Neuronal stem cell (in vitro differentiated cells): Measurements from ENCODE around the gene MLLT3.

Experiments used
- DNase-seq: peaks from one replicate; pipeline ENCODE4 v3.0.0-alpha.2; 2013; ENCODE audit warnings: low spot score
- H2AFZ ChIP-seq: one replicate; pipeline ENCODE4 v1.6.1; 2013; ENCODE audit warnings: mild to moderate bottlenecking, low read length, inconsistent platforms
- H2AK5ac ChIP-seq: 2 replicates; pipeline ENCODE4 v1.6.1; 2013; ENCODE audit warnings: low read depth, mild to moderate bottlenecking, inconsistent platforms, low read length, moderate library complexity, mixed read lengths
- H2BK120ac ChIP-seq: 2 replicates; pipeline ENCODE4 v1.6.1; 2013; ENCODE audit warnings: low read depth, mild to moderate bottlenecking, inconsistent platforms, low read length, moderate library complexity, mixed read lengths
- H2BK12ac ChIP-seq: one replicate; pipeline ENCODE4 v1.6.1; 2013; ENCODE audit warnings: low read length, inconsistent platforms
- H2BK15ac ChIP-seq: 2 replicates; pipeline ENCODE4 v1.6.1; 2013; ENCODE audit warnings: mild to moderate bottlenecking, low read length, inconsistent platforms, mixed read lengths
- H2BK5ac ChIP-seq: one replicate; pipeline ENCODE4 v1.6.1; 2013; ENCODE audit warnings: inconsistent platforms, mild to moderate bottlenecking, low read length, moderate library complexity
- H3K14ac ChIP-seq: one replicate; pipeline ENCODE4 v1.6.1; 2013; ENCODE audit warnings: low read length, inconsistent platforms
- H3K18ac ChIP-seq: 2 replicates; pipeline ENCODE4 v1.6.1; 2013; ENCODE audit warnings: low read length, inconsistent platforms
- H3K23ac ChIP-seq: 2 replicates; pipeline ENCODE4 v1.6.1; 2013; ENCODE audit warnings: low read depth, mild to moderate bottlenecking, mixed read lengths, low read length, inconsistent platforms; ENCODE audit not compliant: poor library complexity
- H3K27ac ChIP-seq: replicated peaks from 3 replicates; pipeline ENCODE4 v1.5.1; 2013; ENCODE audit warnings: low read length, inconsistent platforms
- H3K27me3 ChIP-seq, 3 experiments: 2 replicates each; pipeline ENCODE4 v1.6.1; 2013; ENCODE audit warnings: low read length in 3 of 3, mild to moderate bottlenecking in 2 of 3, inconsistent platforms in 1 of 3, low read depth in 1 of 3, mixed read lengths in 1 of 3, moderate library complexity in 1 of 3; ENCODE audit not compliant: control insufficient read depth in 3 of 3, insufficient read depth in 3 of 3
- H3K36me3 ChIP-seq, 2 donors: replicated peaks in 1 of 2; 2 replicates each; pipeline ENCODE4 v1.6.1; 2013; ENCODE audit warnings: low read length in 2 of 2; ENCODE audit not compliant: control insufficient read depth in 2 of 2, insufficient read depth in 2 of 2
- H3K4ac ChIP-seq: 2 replicates; pipeline ENCODE4 v1.6.1; 2013; ENCODE audit warnings: inconsistent platforms, mild to moderate bottlenecking, low read length, moderate library complexity
- H3K4me1 ChIP-seq, 2 donors: 1 replicate in 1 of 2; 2 replicates in 1 of 2; pipeline ENCODE4 v1.6.1; 2013; ENCODE audit warnings: low read length in 2 of 2, low read depth in 1 of 2; ENCODE audit not compliant: control insufficient read depth in 2 of 2, insufficient read depth in 1 of 2
- H3K4me2 ChIP-seq: one replicate; pipeline ENCODE4 v1.6.1; 2013; ENCODE audit warnings: mild to moderate bottlenecking, low read length, inconsistent platforms; ENCODE audit not compliant: insufficient read depth, poor library complexity, severe bottlenecking
- H3K4me3 ChIP-seq, 2 donors: 2 replicates each; pipeline ENCODE4 v1.5.1; 2013; ENCODE audit warnings: low read length in 2 of 2, mild to moderate bottlenecking in 2 of 2, inconsistent platforms in 1 of 2, moderate library complexity in 1 of 2
- H3K79me1 ChIP-seq: one replicate; pipeline ENCODE4 v1.6.1; 2013; ENCODE audit warnings: low read depth, mild to moderate bottlenecking, inconsistent platforms, low read length, moderate library complexity
- H3K9ac ChIP-seq: one replicate; pipeline ENCODE4 v1.6.1; 2013; ENCODE audit warnings: mild to moderate bottlenecking, low read depth, low read length, inconsistent platforms; ENCODE audit not compliant: poor library complexity
- H3K9me3 ChIP-seq, 2 donors: replicated peaks in 1 of 2; 2 replicates each; pipeline versions ENCODE3 to v1.6.1; 2013; ENCODE audit warnings: low read length in 2 of 2, mild to moderate bottlenecking in 2 of 2, inconsistent platforms in 1 of 2, low read depth in 1 of 2, mixed read lengths in 1 of 2, moderate library complexity in 1 of 2; ENCODE audit not compliant: control insufficient read depth in 2 of 2, insufficient read depth in 1 of 2
- H4K8ac ChIP-seq: one replicate; pipeline ENCODE4 v1.6.1; 2013; ENCODE audit warnings: low read depth, mild to moderate bottlenecking, inconsistent platforms, low read length, moderate library complexity
- H4K91ac ChIP-seq: one replicate; pipeline ENCODE4 v1.6.1; 2013; ENCODE audit warnings: low read length, low read depth, mild to moderate bottlenecking, inconsistent platforms; ENCODE audit not compliant: poor library complexity
- WGBS, 2 donors: extraction: QIAGEN DNeasy Blood & Tissue Kit; methylation state at CpG; one replicate each; pipeline ENCODE4 v1.1.7; 2013; ENCODE audit warnings: missing lambda C conversion rate in 2 of 2, mixed read lengths in 1 of 2; ENCODE audit not compliant: insufficient read length in 2 of 2, insufficient replicate concordance in 1 of 2; ENCODE audit errors: extremely low coverage in 2 of 2; 5-methylcytosine and 5-hydroxymethylcytosine counted together

Gene MLLT3

DNA sequence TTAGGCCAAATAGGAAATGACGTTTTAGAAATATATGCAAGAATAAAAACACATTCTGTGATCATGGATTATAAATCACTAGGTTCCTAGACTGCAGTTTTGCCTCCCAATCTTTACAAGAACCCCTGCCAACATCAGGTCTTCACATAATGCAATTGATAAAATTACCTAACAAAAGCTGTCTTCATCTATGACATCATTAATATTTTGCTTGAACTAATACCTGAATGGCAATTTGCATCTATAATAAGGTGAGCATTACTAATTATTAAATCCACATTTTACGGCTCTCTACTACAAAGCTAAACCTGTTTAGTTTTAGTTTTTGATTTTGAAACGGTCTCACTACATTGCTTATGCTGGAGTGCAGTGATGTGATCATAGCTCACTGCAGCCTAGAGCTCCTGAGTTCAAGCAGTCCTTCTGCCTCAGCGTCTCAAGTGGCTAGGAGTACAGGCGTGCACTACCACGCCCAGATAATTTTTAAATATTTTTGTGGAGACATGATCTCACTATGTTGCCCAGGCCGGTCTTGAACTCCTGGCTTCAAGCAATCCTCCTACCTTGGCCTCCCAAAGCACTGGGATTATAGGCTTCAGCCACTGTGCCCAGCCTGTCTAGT lies 218.0 kb downstream of the MLLT3 start:
- WGBS, 2 donors = no CpG with 5 or more reads among the region's 7 CpGs
- no peak overlapping the region for H3K9ac ChIP-seq

DNA sequence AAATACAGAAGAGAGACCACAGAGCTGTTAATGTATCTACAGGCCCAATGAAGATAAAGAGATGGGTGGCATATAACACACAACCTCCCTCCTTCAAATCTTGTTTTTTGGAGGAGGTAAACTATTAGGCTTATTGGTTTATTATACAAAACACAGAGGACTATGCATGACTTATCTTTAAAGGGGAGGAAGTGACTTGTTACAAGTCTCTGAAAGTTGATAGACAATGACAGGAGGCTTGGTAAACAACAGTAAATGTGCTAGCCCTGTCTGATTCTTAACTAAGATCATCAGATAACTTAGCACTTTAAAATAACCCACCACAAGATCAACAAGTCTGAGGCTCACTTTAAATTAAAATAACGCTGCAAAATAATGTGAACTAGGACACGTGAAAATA lies 219.0 kb downstream of the MLLT3 start:
- Histone ChIP-seq H2BK120ac (no peak overlapping the region), H3K79me1 (no peaks in the 10 kb centered on the region), H2AFZ (no peak overlapping the region), H2BK12ac (no peak overlapping the region), H4K91ac (no peak overlapping the region), H3K36me3 (no peaks in the 10 kb centered on the region), H3K9ac (no peak overlapping the region), H3K23ac (no peak overlapping the region), H2BK15ac (no peak overlapping the region), H3K9me3 (no peaks in the 10 kb centered on the region), H3K4me2 (no peak overlapping the region), H3K4me3 (no peak overlapping the region), H4K8ac (no peak overlapping the region), H3K4me1 (peaks cover 2% of the 10 kb centered on the region in 2 donors), H3K18ac (no peak overlapping the region), H3K27me3 (no peaks in the 10 kb centered on the region), H2AK5ac (no peak overlapping the region), H3K14ac (no peak overlapping the region), H3K4ac (no peak overlapping the region), H3K27ac (no peak overlapping the region), H2BK5ac (no peak overlapping the region)
- WGBS, 2 donors = no CpG with 5 or more reads among the region's 2 CpGs
- DNase-seq = no peak

More for the DNA sequence above, 218.0 kb downstream of the MLLT3 start:
- peaks cover 5 to 6% of the 10 kb centered on the region in 2 donors for H3K4me1 ChIP-seq
- H4K91ac ChIP-seq = no peak overlapping the region
- no peak overlapping the region for H4K8ac ChIP-seq
- no peak overlapping the region for H3K27ac ChIP-seq
- H3K18ac ChIP-seq = no peak overlapping the region
- no peak for DNase-seq
- no peak overlapping the region for H3K14ac ChIP-seq
- H2BK5ac ChIP-seq = no peak overlapping the region
- H2BK120ac ChIP-seq = no peak overlapping the region
- H2AK5ac ChIP-seq = no peak overlapping the region
- H3K23ac ChIP-seq = no peak overlapping the region
- no peak overlapping the region for H3K4ac ChIP-seq
- H3K36me3 ChIP-seq = no peaks in the 10 kb centered on the region
- no peaks in the 10 kb centered on the region for H3K79me1 ChIP-seq
- H3K4me3 ChIP-seq = no peak overlapping the region
- H3K9me3 ChIP-seq = no peaks in the 10 kb centered on the region
- no peak overlapping the region for H2AFZ ChIP-seq
- H3K27me3 ChIP-seq = no peaks in the 10 kb centered on the region
- no peak overlapping the region for H2BK15ac ChIP-seq
- no peak overlapping the region for H3K4me2 ChIP-seq
- no peak overlapping the region for H2BK12ac ChIP-seq

DNA sequence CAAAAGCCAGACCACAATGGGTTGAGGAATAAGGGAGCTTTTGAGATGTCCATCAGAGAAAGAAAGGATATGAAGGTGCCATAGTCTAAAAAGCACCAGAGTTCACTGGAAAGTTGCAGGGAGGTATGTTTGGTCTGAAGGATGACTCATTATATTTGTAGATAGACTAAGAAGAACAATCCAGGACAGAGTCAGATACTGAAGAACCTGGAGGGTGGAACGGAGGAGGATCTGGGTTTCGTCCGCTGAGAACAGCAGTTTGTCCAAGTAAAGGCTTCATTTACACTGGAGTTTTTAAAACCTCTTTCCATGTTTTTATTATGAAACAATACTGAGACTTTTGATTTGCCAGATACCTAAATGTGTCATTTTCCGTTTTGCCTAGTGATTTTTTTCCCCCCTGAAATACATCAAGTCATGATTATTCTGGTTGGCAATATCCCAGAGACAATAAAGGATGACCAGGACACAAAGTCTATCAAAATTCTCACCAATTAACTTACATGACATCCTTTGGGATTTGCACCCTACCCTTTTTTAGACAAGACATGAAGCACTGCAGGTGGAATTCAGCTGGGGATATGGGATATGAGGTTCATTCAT lies 219.9 kb downstream of the MLLT3 start:
- no peak overlapping the region for H3K23ac ChIP-seq

DNA sequence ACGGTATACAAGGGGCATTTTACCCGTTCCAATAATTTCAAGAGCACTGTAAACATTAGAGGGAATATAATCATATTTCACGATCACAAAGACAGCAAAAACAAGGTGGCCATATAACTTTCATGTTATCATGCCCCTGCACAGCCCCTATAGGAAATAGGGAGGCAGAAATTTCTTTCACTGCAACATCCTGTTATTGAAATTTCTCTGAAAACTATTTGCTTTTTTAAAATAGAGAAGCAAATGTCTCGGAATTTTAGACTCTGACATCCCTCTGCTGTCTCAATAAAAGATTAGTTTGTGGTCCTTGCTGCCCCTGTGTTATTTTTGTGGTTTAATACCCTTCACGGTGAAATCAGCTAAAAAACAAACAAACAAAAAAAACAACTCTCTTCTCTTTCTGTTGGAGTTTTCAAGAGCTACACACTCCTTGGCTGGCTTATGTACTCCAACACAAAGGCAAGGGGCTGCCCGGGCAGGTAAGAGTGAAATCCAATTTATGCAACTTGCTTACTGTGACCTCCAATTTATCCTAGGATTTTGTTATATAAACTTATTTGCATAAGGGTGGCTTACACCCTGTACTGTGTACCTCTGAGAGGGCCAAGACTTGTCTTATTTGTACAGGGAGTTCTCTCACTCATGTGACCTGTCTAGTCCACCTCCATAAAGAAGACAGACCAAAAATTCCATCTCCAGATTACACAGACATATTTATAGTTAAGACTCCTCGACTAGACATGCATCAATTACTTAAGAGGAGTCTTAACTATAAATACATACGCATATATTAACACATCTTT lies 223.6 kb downstream of the MLLT3 start:
- no peaks in the 10 kb centered on the region for H3K36me3 ChIP-seq
- no peaks in the 10 kb centered on the region for H3K79me1 ChIP-seq
- no peak overlapping the region for H3K23ac ChIP-seq
- no peak for DNase-seq
- no peak overlapping the region for H2AFZ ChIP-seq
- no peak overlapping the region for H3K18ac ChIP-seq
- no peak overlapping the region for H2BK5ac ChIP-seq
- H2AK5ac ChIP-seq = no peak overlapping the region
- H2BK12ac ChIP-seq = no peak overlapping the region
- H3K9me3 ChIP-seq = no peaks in the 10 kb centered on the region
- WGBS, 2 donors = no CpG with 5 or more reads among the region's 8 CpGs
- H2BK15ac ChIP-seq = no peak overlapping the region
- no peak overlapping the region for H3K14ac ChIP-seq
- H4K91ac ChIP-seq = no peak overlapping the region
- H3K4me2 ChIP-seq = no peak overlapping the region
- peaks cover 0 to 3% of the 10 kb centered on the region in 2 donors for H3K4me1 ChIP-seq
- no peaks in the 10 kb centered on the region for H3K27me3 ChIP-seq
- no peak overlapping the region for H2BK120ac ChIP-seq
- no peak overlapping the region for H3K4me3 ChIP-seq
- H3K9ac ChIP-seq = no peak overlapping the region
- H4K8ac ChIP-seq = no peak overlapping the region
- H3K27ac ChIP-seq = no peak overlapping the region
- no peak overlapping the region for H3K4ac ChIP-seq

More for the DNA sequence above, 219.9 kb downstream of the MLLT3 start:
- Histone ChIP-seq H4K91ac (no peak overlapping the region), H2AFZ (no peak overlapping the region), H3K4me2 (no peak overlapping the region), H2BK15ac (no peak overlapping the region), H3K9me3 (no peaks in the 10 kb centered on the region), H3K14ac (no peak overlapping the region), H3K27ac (no peak overlapping the region), H2BK12ac (no peak overlapping the region), H3K79me1 (no peaks in the 10 kb centered on the region), H3K4ac (no peak overlapping the region), H4K8ac (no peak overlapping the region), H3K4me1 (no peaks in the 10 kb centered on the region), H3K27me3 (no peaks in the 10 kb centered on the region), H3K18ac (no peak overlapping the region), H2AK5ac (no peak overlapping the region), H3K9ac (no peak overlapping the region), H2BK5ac (no peak overlapping the region), H3K4me3 (no peak overlapping the region), H3K36me3 (no peaks in the 10 kb centered on the region), H2BK120ac (no peak overlapping the region)
- WGBS, 2 donors = no CpG with 5 or more reads among the region's 4 CpGs
- no peak for DNase-seq
